Midbrain (tissue), 1 donor: ENCODE measurements around the gene FAM240A.
"Not testable (repeated sequence)": the region's sequence is repeated elsewhere in the genome, so short reads cannot be mapped to it uniquely, and the experiment has no call there.

ENCODE experiments used
- DNase-seq: peaks from one replicate; lab custom pipeline; 2025; lab: John Stamatoyannopoulos, UW

Gene FAM240A

GRCh38 chr3:46586738-46587246 is 25.5 kb upstream of the FAM240A start:
- no peak for DNase-seq

- DNase-seq: not testable (repeated sequence)
These were observed 25.1 kb upstream of the FAM240A start for GRCh38 chr3:46587268-46587667.

- DNase-seq: no peak
These were observed 19.0 kb upstream of the FAM240A start for GRCh38 chr3:46593274-46593862.

- DNase-seq: no peak
These were observed 18.3 kb upstream of the FAM240A start for GRCh38 chr3:46593979-46594378.

- no peak for DNase-seq
These were observed 17.6 kb upstream of the FAM240A start for GRCh38 chr3:46594723-46595122.

GRCh38 chr3:46595819-46596314 is 16.5 kb upstream of the FAM240A start:
- no peak for DNase-seq

- no peak for DNase-seq
These were observed 12.7 kb upstream of the FAM240A start for GRCh38 chr3:46599590-46599989.

GRCh38 chr3:46603446-46604046 is 8.8 kb upstream of the FAM240A start:
- no peak for DNase-seq

GRCh38 chr3:46604127-46604526 is 8.2 kb upstream of the FAM240A start:
- no peak for DNase-seq

GRCh38 chr3:46607603-46608028 is 4.7 kb upstream of the FAM240A start:
- DNase-seq: no peak

- DNase-seq: no peak
These were observed 3.1 kb upstream of the FAM240A start for GRCh38 chr3:46609212-46609721.

GRCh38 chr3:46609944-46610722 is 2.2 kb upstream of the FAM240A start:
- DNase-seq: no peak

GRCh38 chr3:46613313-46614005 is 1.1 kb downstream of the FAM240A start:
- no peak for DNase-seq

- DNase-seq: no peak
These were observed 2.1 kb downstream of the FAM240A start for GRCh38 chr3:46614431-46614830.

GRCh38 chr3:46615050-46615775 is 2.9 kb downstream of the FAM240A start:
- no peak for DNase-seq

GRCh38 chr3:46615976-46616375 is 3.7 kb downstream of the FAM240A start:
- no peak for DNase-seq

GRCh38 chr3:46617941-46618340 is 5.6 kb downstream of the FAM240A start:
- DNase-seq: no peak

- no peak for DNase-seq
These were observed 7.8 kb downstream of the FAM240A start for GRCh38 chr3:46619845-46620778.

- no peak for DNase-seq
These were observed 12.2 kb downstream of the FAM240A start for GRCh38 chr3:46624533-46624932.

- DNase-seq: no peak
These were observed 12.7 kb downstream of the FAM240A start for GRCh38 chr3:46624975-46625490.
